Uterus (tissue), 2 donors: Measurements from ENCODE around the gene TSHZ2.

Experiments used
- POLR2A ChIP-seq, 2 donors: fragments of 450-650 bp; IDR thresholded peaks; one replicate each; pipeline ENCODE4 v1.6.1; 2016; ENCODE audit warnings: antibody characterized with exemption in 2 of 2, mild to moderate bottlenecking in 1 of 2, moderate library complexity in 1 of 2
- TF ChIP-seq, protein P1 (sequence below), 4 experiments: fragments of 200-600 bp in 2 of 4; fragments of 450-650 bp in 2 of 4; sonication (generic) in 2 of 4; IDR thresholded peaks; one replicate each; pipeline ENCODE4 v1.5.1; 2016 to 2019; ENCODE audit warnings: antibody characterized with exemption in 4 of 4, mild to moderate bottlenecking in 2 of 4, moderate library complexity in 1 of 4

DNA sequence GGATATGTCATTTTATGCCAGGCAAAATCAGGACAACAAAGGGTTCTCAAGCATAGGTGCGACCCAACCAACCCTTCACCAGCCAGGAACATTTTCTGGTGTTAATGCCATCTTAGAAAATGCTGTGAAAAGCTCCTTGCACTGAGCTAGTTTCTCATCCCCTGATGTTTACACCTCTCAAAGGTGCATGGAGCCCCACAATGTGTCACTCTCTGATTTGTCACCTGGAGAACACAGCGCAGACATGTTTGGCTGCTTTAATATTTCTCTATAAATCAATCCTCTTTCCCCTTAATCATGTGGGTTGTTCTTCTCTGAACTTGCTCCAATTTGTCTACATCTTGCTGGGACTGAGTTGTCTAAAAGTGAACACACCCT lies 244.3 kb downstream of the TSHZ2 start:
- TF ChIP-seq, protein P1, sequence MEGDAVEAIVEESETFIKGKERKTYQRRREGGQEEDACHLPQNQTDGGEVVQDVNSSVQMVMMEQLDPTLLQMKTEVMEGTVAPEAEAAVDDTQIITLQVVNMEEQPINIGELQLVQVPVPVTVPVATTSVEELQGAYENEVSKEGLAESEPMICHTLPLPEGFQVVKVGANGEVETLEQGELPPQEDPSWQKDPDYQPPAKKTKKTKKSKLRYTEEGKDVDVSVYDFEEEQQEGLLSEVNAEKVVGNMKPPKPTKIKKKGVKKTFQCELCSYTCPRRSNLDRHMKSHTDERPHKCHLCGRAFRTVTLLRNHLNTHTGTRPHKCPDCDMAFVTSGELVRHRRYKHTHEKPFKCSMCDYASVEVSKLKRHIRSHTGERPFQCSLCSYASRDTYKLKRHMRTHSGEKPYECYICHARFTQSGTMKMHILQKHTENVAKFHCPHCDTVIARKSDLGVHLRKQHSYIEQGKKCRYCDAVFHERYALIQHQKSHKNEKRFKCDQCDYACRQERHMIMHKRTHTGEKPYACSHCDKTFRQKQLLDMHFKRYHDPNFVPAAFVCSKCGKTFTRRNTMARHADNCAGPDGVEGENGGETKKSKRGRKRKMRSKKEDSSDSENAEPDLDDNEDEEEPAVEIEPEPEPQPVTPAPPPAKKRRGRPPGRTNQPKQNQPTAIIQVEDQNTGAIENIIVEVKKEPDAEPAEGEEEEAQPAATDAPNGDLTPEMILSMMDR (IDR thresholded peaks at IDR 0.05): no peak
- no peak for TF ChIP-seq POLR2A (IDR thresholded peaks at IDR 0.05)
